Ishikawa (cell line): ENCODE data around the gene RIMBP2.

Source experiments
- CEBPB ChIP-seq: IDR thresholded peaks from 2 replicates; pipeline ENCODE4 v1.6.1; 2012
- CREB1 ChIP-seq: IDR thresholded peaks from 2 replicates; pipeline ENCODE4 v1.6.1; 2012; ENCODE audit warnings: low read depth
- EGR1 ChIP-seq: IDR thresholded peaks from 2 replicates; pipeline ENCODE4 v1.6.1; 2012
- EP300 ChIP-seq: IDR thresholded peaks from 2 replicates; pipeline ENCODE4 v1.6.1; 2012; ENCODE audit warnings: borderline replicate concordance
- FOXM1 ChIP-seq: IDR thresholded peaks from 2 replicates; pipeline ENCODE4 v1.6.1; 2012; ENCODE audit warnings: low read depth, borderline replicate concordance
- MAX ChIP-seq: IDR thresholded peaks from 2 replicates; pipeline ENCODE4 v1.6.1; 2012
- NFIC ChIP-seq: IDR thresholded peaks from 2 replicates; pipeline ENCODE4 v1.6.1; 2012
- RAD21 ChIP-seq: IDR thresholded peaks from 2 replicates; pipeline ENCODE4 v1.6.1; 2012; ENCODE audit warnings: low read depth
- REST ChIP-seq: IDR thresholded peaks from 2 replicates; pipeline ENCODE4 v1.6.1; 2012; ENCODE audit warnings: low read depth, mild to moderate bottlenecking
- TAF1 ChIP-seq: IDR thresholded peaks from 2 replicates; pipeline ENCODE4 v1.6.1; 2012; ENCODE audit warnings: low read depth, mild to moderate bottlenecking
- TCF12 ChIP-seq: IDR thresholded peaks from 2 replicates; pipeline ENCODE4 v1.6.1; 2012; ENCODE audit warnings: low read depth
- TEAD4 ChIP-seq: IDR thresholded peaks from 2 replicates; pipeline ENCODE4 v1.6.1; 2012
- USF1 ChIP-seq: IDR thresholded peaks from 2 replicates; pipeline ENCODE4 v1.6.1; 2012
- YY1 ChIP-seq: IDR thresholded peaks from 2 replicates; pipeline ENCODE4 v1.6.1; 2012; ENCODE audit warnings: low read depth
- ZBTB7A ChIP-seq: IDR thresholded peaks from 2 replicates; pipeline ENCODE4 v1.6.1; 2012; ENCODE audit warnings: low read depth

Gene RIMBP2

GRCh38 chr12:130709151-130709970, 6.7 kb downstream of the RIMBP2 start:
- TF ChIP-seq ZBTB7A = no peak
- no peak for TF ChIP-seq EP300
- TF ChIP-seq MAX = no peak
- no peak for TF ChIP-seq USF1
- no peak for TF ChIP-seq TAF1
- no peak for TF ChIP-seq REST
- no peak for TF ChIP-seq CREB1
- TF ChIP-seq YY1 = no peak
- TF ChIP-seq TEAD4 = no peak
- no peak for TF ChIP-seq FOXM1
- TF ChIP-seq CEBPB = no peak
- TF ChIP-seq RAD21 = no peak
- TF ChIP-seq TCF12 = no peak

GRCh38 chr12:130708648-130709047, 7.5 kb downstream of the RIMBP2 start:
- TF ChIP-seq EP300 = no peak
- no peak for TF ChIP-seq NFIC
- no peak for TF ChIP-seq TCF12
- no peak for TF ChIP-seq USF1
- no peak for TF ChIP-seq MAX
- TF ChIP-seq ZBTB7A = no peak
- no peak for TF ChIP-seq FOXM1
- no peak for TF ChIP-seq CEBPB
- TF ChIP-seq EGR1 = no peak
- TF ChIP-seq RAD21 = no peak
- TF ChIP-seq TAF1 = no peak
- no peak for TF ChIP-seq TEAD4

- TF ChIP-seq TEAD4 (no peak), MAX (no peak), CREB1 (no peak), TCF12 (no peak), TAF1 (no peak), ZBTB7A (no peak), USF1 (no peak), NFIC (no peak), RAD21 (no peak), YY1 (no peak), CEBPB (no peak), EGR1 (no peak), FOXM1 (no peak), REST (no peak), EP300 (no peak)
These were observed 8.6 kb downstream of the RIMBP2 start for GRCh38 chr12:130707571-130707891.

GRCh38 chr12:130706885-130707570, 9.1 kb downstream of the RIMBP2 start:
- no peak for TF ChIP-seq TAF1
- TF ChIP-seq EP300 = no peak
- no peak for TF ChIP-seq EGR1
- no peak for TF ChIP-seq TCF12
- TF ChIP-seq CEBPB = no peak
- TF ChIP-seq ZBTB7A = no peak
- no peak for TF ChIP-seq YY1
- TF ChIP-seq RAD21 = no peak
- no peak for TF ChIP-seq FOXM1
- TF ChIP-seq USF1 = no peak
- no peak for TF ChIP-seq NFIC
